WI38 (cell line): Measurements from ENCODE around the gene RSKR.
"Not testable (repeated sequence)": the region's sequence is repeated elsewhere in the genome, so short reads cannot be mapped to it uniquely, and the experiment has no call there.

ENCODE experiments used
- H3K4me3 ChIP-seq: 2 replicates; pipeline ENCODE4 v1.5.1; 2011; ENCODE audit warnings: low read depth, mild to moderate bottlenecking, control low read depth, low read length
- CTCF ChIP-seq: IDR thresholded peaks from 2 replicates; pipeline ENCODE4 v1.5.1; 2012; ENCODE audit warnings: low read depth, mild to moderate bottlenecking, control low read depth, low read length

The RSKR gene

GRCh38 chr17:28582513-28582912 is 31.5 kb downstream of the RSKR start:
- H3K4me3 ChIP-seq = no peak overlapping the region
- TF ChIP-seq CTCF = no peak

- H3K4me3 ChIP-seq = no peak overlapping the region
- no peak for TF ChIP-seq CTCF
Observed at GRCh38 chr17:28580959-28581358, 33.0 kb downstream of the RSKR start.

- no peak overlapping the region for H3K4me3 ChIP-seq
- no peak for TF ChIP-seq CTCF
Observed at GRCh38 chr17:28579526-28579925, 34.5 kb downstream of the RSKR start.

- no peak for TF ChIP-seq CTCF
- no peak overlapping the region for H3K4me3 ChIP-seq
Observed at GRCh38 chr17:28578246-28579195, 35.5 kb downstream of the RSKR start.

- TF ChIP-seq CTCF = no peak
- H3K4me3 ChIP-seq = no peak overlapping the region
Observed at GRCh38 chr17:28577466-28577824, 36.5 kb downstream of the RSKR start.

- TF ChIP-seq CTCF = no peak
- peak within 1 kb of the TSS; percentile 40 for H3K4me3 ChIP-seq
Observed at GRCh38 chr17:28576758-28577465, 37.1 kb downstream of the RSKR start, which contains the start of gene ALDOC. TSS of gene ALDOC (minus strand) at chr17:28576895. CDS start at chr17:28575532, 1,363 bp downstream.

GRCh38 chr17:28576016-28576415 is 38.0 kb downstream of the RSKR start:
- not testable (repeated sequence) for H3K4me3 ChIP-seq
